ENCODE data around the gene RALGAPA2.

- TF ChIP-seq CTCF (IDR thresholded peaks at IDR 0.05) = no peak
- TF ChIP-seq E2F6 (IDR thresholded peaks at IDR 0.05; ENCODE audit: borderline replicate concordance, low read depth) = no peak
- no peak for TF ChIP-seq RAD21 (conservative IDR thresholded peaks at IDR 0.05 in 1 of 2, IDR thresholded peaks at IDR 0.05 in 1 of 2)
- no peak for TF ChIP-seq FOSL2 (IDR thresholded peaks at IDR 0.05)
- no peak for TF ChIP-seq FOSL2 (CRISPR knock-in tag; IDR thresholded peaks at IDR 0.05)
- TF ChIP-seq SREBF2 (IDR thresholded peaks at IDR 0.05) = no peak
- no peak for TF ChIP-seq MAZ (IDR thresholded peaks at IDR 0.05; ENCODE audit: borderline replicate concordance, low read depth, low read length)
- no peak for TF ChIP-seq MAFK (IDR thresholded peaks at IDR 0.05; ENCODE audit: partially characterized antibody)
- TF ChIP-seq PHF8 (IDR thresholded peaks at IDR 0.05; ENCODE audit: borderline replicate concordance, low read depth) = no peak
- no peak for TF ChIP-seq KDM5A (IDR thresholded peaks at IDR 0.05)
- no peak for TF ChIP-seq ELK1 (IDR thresholded peaks at IDR 0.05; ENCODE audit: low read depth, low read length)
- no peak for TF ChIP-seq POLR2A (IDR thresholded peaks at IDR 0.05; ENCODE audit: low read length)
- no peak for TF ChIP-seq SMC3 (IDR thresholded peaks at IDR 0.05)
- TF ChIP-seq NR3C1 (IDR thresholded peaks at IDR 0.05) = no peak
Observed at GRCh38 chr20:20446001-20446400, 266.4 kb downstream of the RALGAPA2 start.
